ENCODE results near the gene MNT.

The MNT gene

GRCh38 chr17:2380226-2380922 is 20.5 kb downstream of the MNT start:
- DNase-seq (ENCODE audit: low spot score): no peak

- no peak for DNase-seq (ENCODE audit: low spot score)
Measured at GRCh38 chr17:2379489-2380225, 21.2 kb downstream of the MNT start.

GRCh38 chr17:2378905-2379304 is 22.0 kb downstream of the MNT start:
- no peak for DNase-seq (ENCODE audit: low spot score)

GRCh38 chr17:2377659-2378058 is 23.2 kb downstream of the MNT start:
- no peak for DNase-seq (ENCODE audit: low spot score)

GRCh38 chr17:2376107-2376506 is 24.8 kb downstream of the MNT start:
- DNase-seq (ENCODE audit: low spot score): no peak

GRCh38 chr17:2375406-2375805 is 25.5 kb downstream of the MNT start:
- DNase-seq (ENCODE audit: low spot score): no peak

GRCh38 chr17:2374549-2375285 is 26.1 kb downstream of the MNT start:
- no peak for DNase-seq (ENCODE audit: low spot score)

- DNase-seq (ENCODE audit: low spot score): no peak
Measured at GRCh38 chr17:2373179-2373578, 27.7 kb downstream of the MNT start.

- DNase-seq (ENCODE audit: low spot score): no peak
Measured at GRCh38 chr17:2372681-2373080, 28.2 kb downstream of the MNT start.

GRCh38 chr17:2372180-2372579 is 28.7 kb downstream of the MNT start:
- no peak for DNase-seq (ENCODE audit: low spot score)

GRCh38 chr17:2371183-2372130 is 29.4 kb downstream of the MNT start:
- no peak for DNase-seq (ENCODE audit: low spot score)

GRCh38 chr17:2370211-2370589 is 30.7 kb downstream of the MNT start:
- no peak for DNase-seq (ENCODE audit: low spot score)

GRCh38 chr17:2369551-2370210 is 31.2 kb downstream of the MNT start:
- no peak for DNase-seq (ENCODE audit: low spot score)

GRCh38 chr17:2369039-2369438 is 31.8 kb downstream of the MNT start:
- DNase-seq (ENCODE audit: low spot score): no peak

GRCh38 chr17:2368359-2368758 is 32.5 kb downstream of the MNT start:
- no peak for DNase-seq (ENCODE audit: low spot score)

GRCh38 chr17:2366747-2367494 is 33.9 kb downstream of the MNT start:
- no peak for DNase-seq (ENCODE audit: low spot score)

GRCh38 chr17:2365132-2365531 is 35.7 kb downstream of the MNT start:
- DNase-seq (ENCODE audit: low spot score): no peak

GRCh38 chr17:2364763-2365116 is 36.1 kb downstream of the MNT start:
- no peak for DNase-seq (ENCODE audit: low spot score)

- no peak for DNase-seq (ENCODE audit: low spot score)
Measured at GRCh38 chr17:2363851-2364762, 36.8 kb downstream of the MNT start.

GRCh38 chr17:2363318-2363717 is 37.5 kb downstream of the MNT start:
- DNase-seq (ENCODE audit: low spot score): no peak

Measured in hematopoietic multipotent progenitor cell treated with erythropoietin and hydrocortisone succinate and interleukin-3 and kit ligand, for 15 days (in vitro differentiated cells).